DMS153 (cell line): ENCODE data around the gene DES.
"Not testable (repeated sequence)": the region's sequence is repeated elsewhere in the genome, so short reads cannot be mapped to it uniquely, and the experiment has no call there.

Source experiments
- DNase-seq: peaks from one replicate; lab custom pipeline; 2025; lab: John Stamatoyannopoulos, UW

DES gene

DNA sequence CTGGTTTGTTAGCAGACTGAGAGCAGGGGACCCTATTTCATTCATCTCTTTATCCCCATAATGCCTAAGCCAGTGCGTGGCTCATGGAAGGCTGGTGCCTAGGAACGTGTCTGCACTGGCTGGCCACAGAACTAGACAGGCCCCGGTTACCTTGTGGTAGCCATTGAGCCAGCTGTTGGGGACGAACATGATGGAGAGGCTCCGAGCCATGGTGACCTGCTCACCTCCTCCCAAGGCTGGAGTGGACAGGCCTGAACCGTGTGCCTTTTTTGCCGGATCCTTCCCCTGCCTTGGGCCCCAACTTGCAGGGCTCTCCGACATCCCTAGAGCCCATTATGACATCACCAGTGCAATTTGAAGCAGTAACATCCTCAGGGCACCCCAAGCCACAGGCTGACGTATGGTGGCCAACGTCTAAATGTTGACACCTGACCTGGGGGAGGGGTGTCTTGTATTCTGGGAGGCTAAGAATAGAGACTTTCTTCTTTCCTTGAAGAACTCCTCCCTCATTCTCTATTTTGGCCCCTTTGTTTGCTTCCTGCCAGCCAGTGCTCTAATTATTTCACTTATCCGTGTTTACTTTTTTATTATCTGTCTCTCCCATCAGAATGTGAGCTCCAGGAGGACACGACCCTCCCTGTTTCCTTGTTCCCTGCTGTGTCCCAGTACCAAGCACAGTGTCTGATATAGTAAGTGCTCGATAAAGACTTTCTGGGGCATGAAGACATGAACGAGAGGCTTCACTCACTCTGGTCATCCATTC lies 18.3 kb upstream of the DES start:
- DNase-seq, result peak; percentile 40

- DNase-seq, result no peak
Measured at GRCh38 chr2:219400562-219400961, 17.6 kb upstream of the DES start.

GRCh38 chr2:219401606-219402005 lies 16.6 kb upstream of the DES start:
- DNase-seq, result no peak

DNA sequence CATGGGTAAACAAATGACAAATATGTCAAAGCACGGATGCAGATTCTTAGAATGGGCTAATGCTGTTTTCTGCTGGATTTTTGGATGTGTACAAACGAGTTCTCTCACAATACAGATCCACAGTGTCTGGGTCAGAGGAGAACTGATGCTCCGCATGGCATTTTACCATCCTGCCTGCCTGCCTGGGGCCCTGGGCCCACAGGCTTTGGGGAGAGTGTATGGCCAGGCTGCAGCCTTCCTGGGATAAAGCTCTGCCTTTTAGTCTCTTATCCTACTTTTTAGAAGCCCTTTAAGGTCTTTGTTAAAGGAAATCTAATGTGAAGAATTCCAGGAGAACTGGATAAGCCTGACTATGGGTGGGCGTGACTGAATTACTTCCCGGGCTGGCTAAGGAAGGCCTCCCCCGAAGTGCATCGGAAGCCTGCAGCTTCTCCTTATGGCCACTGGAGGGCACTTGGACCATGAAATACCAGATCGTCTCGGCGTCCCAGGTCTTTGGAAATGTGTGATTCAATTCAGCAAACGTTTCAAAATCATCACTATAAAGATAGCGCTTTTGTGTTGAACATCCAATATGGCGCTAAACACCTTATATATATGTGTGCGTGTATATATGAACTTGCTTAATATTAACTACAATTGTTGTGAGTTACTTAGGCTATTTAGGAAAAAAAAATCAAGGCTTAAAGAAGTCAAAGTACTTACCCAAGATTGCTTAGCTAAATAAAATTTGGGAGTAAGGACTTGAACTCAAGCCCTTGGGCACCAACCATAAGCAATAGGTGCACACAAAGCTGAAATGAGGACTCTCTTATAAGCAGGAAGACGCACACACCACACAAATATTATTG lies 15.3 kb upstream of the DES start:
- peak; percentile 76 for DNase-seq

DNA sequence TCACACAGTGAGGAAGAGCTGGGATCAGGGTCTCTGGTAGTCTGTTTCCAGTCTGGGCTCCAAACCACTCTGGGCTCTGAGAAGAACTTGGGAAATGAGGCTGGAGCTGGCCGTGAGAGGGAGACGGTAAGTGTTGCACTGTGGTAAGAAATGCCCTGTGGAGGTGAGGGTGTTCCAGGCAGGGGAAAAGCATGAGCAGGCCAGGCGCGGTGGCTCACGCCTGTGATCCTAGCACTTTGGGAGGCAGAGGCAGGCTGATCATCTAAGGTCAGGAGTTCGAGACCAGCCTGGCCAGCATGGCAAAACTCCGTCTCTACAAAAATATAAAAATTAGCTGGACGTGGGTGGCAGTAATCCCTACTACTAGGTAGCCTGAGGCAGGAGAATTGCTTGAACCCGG lies 14.3 kb upstream of the DES start:
- no peak for DNase-seq

- no peak for DNase-seq
Measured at GRCh38 chr2:219404291-219404910, 13.8 kb upstream of the DES start.

- DNase-seq, result no peak
Measured at GRCh38 chr2:219404954-219405353, 13.2 kb upstream of the DES start.

GRCh38 chr2:219405451-219405850 lies 12.7 kb upstream of the DES start:
- no peak for DNase-seq

DNA sequence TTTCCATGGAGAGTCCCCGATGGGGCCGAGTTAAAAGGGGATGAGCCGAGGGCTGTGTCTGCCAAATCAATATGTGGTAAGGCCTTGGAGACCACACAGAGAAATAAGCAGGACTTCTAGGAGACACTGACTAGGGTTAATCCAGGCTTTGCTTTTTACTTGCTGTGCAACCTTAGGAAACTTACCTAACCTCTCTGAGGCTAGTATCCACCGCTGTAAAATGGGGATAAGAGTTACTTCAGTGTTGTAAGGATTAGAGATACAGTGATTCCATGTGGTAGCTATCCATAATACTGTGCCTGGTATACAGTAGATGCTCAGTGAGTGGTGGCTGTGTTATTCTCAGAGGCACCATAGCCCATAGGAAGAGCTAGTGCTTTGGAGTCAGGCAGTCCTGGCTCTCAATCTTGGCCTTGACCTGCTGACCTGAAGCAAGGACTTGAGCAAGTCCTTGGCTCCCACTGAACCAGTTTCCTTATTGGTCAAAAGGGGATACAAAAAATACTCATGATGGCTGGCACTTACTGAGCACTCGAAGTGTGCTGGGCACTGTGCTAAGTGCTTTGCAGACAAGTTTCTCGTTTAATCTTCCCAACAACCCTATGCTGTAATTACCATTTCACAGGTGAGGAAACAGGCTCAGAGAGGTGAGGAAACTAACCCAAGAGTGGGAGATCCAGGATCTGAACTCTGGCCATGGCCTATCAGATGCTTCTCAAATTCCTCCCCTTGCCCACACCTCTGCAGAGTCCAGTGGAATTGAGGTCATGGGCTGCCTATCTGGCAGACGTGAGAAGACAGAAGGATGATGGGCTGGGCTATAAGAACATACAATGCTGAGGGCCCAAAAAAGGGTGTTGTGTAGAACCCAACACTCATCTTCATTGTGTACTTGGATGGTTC lies 12.0 kb upstream of the DES start:
- no peak for DNase-seq

DNA sequence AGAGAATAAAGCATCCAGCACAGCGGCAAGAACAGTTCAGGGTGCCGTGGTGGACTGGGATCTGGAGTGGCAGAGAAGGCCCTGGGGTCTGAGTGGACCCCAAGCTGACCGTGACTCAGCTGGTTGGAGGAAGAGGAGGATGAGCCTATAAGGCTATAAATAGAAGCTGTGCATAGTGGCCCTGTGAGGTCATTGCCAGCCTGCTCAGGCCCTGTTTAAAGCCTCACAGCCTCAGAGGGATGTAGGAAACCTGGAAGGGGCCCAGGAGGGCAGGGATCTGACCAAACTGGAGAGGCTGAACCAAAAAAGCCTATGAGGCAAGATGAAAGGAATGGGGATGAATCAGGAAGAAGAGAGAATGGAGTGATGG lies 11.3 kb upstream of the DES start:
- no peak for DNase-seq

DNA sequence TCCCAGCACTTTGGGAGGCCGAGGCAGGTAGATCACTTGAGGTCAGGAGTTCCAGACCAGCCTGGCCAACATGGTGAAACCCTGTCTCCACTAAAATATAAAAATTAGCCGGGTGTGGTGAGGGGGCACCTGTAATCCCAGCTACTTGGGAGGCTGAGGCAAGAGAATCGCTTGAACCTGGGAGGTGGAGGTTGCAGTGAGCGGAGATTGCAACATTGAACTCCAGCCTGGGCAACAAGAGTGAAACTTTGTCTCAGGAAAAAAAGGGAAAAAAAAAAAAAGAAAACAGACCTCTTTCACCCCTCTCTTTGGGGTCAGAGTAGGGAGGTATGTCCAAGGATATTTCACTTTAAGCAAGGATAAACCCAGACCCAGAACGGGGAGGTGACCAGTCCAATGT lies 10.8 kb upstream of the DES start:
- DNase-seq, result not testable (repeated sequence)

DNA sequence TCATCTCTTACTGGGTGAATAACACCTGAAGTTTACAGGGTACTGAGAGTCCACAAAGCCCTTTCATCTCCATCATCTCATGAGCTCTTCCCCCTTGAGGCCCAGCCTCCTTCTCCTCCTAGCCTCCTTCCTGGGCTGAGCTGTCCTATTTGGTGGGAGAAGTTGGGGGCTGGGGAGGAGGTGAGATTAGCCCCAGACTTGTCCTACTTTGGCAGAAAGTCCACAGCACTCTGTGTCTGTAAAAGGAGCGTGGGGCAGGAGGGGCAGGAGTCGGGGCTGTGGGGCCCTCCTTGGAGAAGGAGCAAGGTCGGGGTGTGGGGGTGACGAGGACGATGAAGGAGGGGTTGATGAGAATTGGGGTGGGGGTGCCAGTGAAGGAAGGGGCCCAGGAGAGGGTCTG lies 10.0 kb upstream of the DES start:
- DNase-seq, result no peak

- no peak for DNase-seq
Measured at GRCh38 chr2:219408631-219409030, 9.5 kb upstream of the DES start.

DNA sequence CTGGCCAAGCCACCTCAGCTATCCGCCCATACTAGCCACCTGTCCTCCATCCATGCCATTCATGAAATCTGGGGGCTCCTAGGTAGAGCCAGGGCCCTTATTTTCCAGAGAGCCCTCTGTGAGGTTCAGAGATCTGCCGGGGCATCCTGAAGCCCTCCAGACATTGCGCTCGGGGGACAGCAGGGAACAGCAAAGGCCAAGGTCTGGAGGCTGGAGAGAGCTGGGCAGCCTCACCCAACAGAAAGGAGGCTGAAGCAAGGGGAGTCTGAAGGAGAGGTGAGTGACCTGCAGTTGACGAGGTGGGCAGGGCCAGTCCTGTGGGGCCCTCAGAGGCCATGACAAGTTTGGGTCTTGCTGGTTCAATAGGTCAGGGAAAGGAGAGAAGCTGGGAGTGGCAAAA lies 8.6 kb upstream of the DES start:
- no peak for DNase-seq

DNA sequence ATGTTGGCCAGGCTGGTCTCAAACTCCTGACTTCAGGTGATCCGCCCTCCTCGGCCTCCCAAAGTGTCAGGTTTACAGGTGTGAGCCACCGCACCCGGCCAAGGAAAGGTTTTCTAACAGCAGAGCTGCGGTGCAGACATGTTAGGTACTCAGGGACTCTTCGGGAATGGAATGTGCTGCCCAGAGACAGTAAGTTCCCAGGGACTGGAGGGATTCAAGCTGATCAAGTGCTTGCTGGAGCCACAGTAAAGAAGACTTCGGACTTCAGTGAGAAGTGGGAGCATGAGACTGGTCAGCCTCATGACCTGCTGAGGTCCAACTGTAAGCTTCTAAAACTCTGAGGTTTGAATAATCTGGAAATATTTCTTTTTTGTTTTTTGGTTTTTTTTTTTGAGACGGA lies 7.8 kb upstream of the DES start:
- no peak for DNase-seq

DNA sequence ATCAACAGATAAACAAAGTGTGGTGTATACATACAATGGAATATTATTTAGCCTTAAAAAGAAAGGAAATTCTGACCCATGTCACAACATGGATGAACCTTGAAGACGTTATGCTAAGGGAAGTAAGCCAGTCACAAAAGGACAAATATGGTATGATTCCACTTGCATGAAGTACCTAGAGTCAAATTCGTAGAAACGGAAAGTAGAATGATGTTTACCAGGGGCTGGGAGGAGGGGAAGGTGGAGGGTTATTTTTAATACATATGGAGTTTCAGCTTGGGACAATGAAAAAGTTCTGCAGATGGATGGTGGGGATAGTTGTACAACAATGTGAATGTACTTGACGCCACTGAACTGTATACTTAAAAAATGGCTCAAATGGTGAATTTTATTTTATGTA lies 3.3 kb upstream of the DES start:
- DNase-seq, result no peak

DNA sequence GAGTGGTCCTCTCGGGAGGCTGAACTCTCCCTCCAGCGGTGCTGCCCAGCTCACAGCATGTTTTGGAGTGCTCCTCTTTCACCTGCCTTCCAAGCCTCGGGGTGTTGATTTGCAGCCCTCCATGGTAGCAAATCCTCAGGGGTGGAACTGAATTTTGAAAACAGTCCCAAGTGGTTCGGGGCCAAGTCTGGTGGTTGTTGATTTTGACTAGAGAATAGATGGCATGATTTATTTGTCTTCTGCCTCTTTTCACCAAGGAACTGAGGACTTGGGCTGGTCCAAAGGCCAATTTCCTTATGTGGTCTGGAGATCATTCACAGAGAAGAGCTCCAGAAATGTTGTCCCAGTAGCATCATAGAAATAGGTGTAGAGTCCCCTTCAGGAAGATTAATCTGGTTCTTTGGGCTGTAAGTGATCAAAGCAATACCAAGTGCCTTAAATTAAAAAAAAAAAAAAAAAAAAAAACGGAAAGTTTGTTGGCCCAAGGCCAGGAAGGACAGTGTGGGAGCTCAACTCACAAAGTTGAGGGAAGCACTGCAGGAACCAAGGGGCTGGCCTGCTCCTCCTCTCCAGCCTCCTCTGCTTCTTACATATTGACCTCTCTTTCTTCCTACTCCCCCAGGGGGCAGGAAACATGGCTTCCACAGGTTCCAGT lies 2.5 kb upstream of the DES start:
- DNase-seq, result no peak

DNA sequence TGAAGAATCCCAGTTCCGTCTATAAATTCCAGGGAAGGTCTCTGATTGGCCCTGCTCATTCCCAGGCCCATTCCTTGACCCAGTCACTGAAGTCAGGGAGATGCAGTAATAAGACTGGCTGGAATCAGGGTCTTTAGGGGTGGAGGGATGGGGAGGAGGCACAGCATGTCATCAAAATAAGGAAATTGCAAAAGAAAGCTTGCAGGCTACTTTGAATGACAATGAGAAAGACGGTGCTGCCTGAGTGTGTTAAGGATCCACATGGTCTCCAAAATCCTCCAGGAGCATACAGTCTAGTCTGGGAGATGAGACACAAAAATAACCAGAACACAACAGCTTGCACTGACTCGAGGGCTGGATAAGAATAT lies 2.0 kb upstream of the DES start:
- DNase-seq, result no peak

GRCh38 chr2:219416938-219417337 lies 1.2 kb upstream of the DES start:
- no peak for DNase-seq

DNA sequence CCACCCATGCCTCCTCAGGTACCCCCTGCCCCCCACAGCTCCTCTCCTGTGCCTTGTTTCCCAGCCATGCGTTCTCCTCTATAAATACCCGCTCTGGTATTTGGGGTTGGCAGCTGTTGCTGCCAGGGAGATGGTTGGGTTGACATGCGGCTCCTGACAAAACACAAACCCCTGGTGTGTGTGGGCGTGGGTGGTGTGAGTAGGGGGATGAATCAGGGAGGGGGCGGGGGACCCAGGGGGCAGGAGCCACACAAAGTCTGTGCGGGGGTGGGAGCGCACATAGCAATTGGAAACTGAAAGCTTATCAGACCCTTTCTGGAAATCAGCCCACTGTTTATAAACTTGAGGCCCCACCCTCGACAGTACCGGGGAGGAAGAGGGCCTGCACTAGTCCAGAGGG lies 803 bp upstream of the DES start:
- no peak for DNase-seq

DNA sequence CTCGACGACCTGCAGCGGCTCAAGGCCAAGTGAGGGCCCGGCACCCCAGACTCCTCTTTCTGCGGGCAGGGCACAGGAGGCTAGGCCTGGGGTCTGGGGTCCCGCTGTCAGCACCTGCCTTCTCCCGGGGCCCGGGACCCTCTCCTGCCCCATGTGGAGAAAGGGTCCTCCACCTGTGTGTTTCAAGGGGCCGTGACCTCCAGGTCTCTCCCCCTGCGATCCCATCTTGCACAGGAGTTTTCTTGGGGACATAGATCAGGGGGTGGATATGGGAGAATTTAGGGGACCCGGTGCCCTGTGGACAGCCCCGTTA lies 791 bp downstream of the DES start:
- no peak for DNase-seq
